Activated CD4-positive, alpha-beta T cell treated with anti-CD3 and anti-CD28 coated beads for 4 hours (primary cell): ENCODE measurements around the gene MOB4.
"Not testable (repeated sequence)": the region's sequence is repeated elsewhere in the genome, so short reads cannot be mapped to it uniquely, and the experiment has no call there.

ENCODE experiments used
- DNase-seq, 2 donors: peaks; one replicate each; pipeline ENCODE4 v3.0.0-alpha.2; 2020

MOB4 gene

DNA sequence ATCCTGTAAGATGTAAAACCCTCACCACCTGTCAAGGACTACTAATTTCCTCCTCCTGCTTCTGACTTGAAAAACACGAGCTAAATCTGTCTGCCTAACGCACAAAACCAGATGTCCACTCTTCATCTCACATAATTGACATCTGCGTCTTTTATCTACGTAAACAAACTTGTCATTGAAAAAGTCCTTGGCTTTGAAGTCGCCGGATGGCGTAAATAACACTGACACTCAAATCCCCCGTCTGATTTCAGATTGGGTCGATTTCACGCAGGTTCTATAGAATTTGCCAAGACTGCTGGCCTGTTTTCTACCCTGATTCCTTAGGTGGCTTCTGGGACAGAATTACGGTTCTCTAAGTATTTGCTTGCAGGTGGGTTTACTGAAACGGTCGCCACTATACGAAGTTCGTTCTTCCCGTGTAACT, 539 bp upstream of the MOB4 start:
- DNase-seq: no peak

DNA sequence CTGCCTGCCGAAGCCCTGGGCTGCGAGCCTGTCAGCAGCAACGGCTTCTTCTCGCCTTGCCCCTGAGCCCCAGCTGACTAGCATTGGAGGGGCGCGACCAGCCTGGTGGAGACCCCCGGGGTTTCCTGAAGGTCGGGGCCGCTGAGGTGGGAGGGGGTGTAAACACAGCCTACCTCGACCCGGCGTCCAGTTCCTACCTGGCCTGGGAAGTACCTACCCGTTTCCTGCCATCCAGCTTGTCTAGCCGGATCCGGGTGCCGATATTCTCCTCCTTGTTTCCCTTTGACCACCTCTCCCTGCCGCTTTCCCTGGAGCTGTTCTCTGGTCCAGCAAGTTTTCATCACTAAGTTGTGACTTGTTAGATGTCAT, 511 bp downstream of the MOB4 start:
- no peak for DNase-seq

DNA sequence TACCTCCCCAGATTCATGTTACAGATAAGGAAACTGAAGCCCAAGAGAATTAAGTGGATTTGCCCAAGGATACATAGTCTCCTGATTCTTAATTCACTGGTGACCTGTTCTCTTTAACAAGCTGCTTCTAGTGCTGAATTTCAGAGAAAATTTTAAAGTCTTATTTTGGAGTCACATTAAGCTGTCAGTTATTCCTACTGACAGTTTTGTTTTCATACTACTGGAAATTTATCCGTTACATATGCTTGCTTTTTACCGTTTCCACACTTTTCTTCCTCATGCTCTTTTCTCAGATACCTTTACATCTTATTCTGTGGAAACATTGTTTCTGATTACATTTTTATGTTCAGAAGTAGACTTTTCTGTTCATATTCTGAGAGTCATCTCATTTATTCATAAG, 1.3 kb downstream of the MOB4 start:
- no peak for DNase-seq

DNA sequence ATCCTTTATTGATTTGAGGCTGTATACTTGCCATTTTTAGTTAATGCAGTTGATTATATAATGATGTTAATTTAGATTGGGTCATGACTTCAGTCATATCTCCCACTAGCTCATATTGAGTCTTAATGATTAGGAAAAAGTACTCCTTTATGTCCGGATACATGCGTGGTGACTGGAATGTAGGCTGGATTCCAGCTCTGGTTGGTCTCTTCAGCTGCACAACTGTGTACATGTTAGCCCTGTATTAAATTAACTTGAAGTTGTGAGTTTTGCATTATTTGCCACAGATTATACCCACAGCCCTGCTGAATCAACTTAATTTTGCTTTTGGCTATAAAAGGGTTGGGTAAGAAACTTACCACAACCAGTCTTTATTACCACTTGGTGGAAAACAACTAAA, 22.5 kb downstream of the MOB4 start:
- DNase-seq: no peak

DNA sequence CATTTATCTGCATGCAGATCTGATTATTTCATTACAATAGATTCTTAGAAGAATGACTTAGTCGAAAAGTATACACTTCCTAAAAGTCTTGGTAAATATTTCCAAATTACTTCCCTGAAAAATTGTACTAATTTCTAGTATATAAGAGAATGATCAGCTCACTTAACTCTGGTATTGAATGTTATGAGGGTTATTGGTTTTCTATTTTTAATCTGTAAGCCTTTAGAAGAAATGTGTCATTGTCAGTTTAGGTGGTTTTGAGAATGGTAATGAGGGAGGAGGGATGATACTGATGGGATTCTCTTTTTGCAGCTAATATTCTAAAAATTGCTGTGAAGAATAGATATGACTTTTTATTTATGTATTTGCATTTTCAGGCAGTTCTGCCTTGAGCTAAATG, 23.9 kb downstream of the MOB4 start:
- DNase-seq: no peak

DNA sequence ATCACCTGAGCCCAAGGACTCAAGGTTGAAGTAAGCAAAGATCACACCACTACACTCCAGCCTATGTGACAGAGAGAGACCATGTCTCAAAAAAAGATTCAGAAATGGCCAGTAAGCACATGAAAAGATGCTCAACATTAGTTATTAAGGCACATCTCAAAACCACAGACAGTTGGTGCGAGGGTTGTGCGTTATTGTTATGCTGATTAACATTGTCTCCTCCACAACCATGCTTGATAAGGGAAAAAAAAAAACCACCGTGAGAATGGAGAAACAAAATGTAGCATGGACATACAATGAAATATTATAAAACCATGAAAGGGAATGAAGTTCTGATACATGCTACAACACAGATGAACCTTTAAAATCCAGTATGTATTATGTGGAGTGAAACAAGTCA, 27.3 kb downstream of the MOB4 start:
- no peak for DNase-seq

DNA sequence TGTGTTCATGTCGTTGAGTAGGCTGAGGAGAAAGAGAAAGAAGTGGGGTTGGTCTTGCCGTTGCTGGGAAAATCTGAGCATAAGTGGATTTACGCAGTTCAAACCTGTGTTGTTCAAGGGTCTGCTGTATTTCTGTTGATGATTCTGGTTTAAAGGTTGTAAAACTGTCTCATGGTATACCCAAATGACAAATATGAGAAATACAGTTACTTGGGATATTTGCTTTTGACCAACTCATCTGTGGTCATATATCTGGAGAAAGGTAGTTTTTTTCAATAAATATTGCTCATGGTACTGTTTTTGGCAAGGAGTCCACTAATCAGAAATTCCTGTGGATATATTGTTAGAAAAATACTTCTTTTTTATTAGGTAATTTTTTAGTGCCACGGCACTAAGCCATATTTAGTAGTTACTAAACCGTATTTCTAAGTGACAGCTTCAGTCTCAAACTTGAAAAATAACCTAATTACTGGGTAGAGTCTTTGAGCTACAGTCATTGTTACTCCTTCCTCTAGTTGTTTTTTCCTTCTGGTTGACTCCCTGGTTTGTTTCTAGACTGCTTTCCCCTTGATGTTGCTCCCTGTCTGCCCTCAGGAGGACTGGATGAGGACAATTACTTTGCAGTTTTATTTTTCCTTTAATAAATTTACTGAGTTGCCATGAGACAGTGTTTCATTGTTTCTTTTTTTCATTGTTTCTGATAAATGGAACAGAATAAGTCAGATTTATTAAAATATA, 31.5 kb downstream of the MOB4 start:
- no peak for DNase-seq

DNA sequence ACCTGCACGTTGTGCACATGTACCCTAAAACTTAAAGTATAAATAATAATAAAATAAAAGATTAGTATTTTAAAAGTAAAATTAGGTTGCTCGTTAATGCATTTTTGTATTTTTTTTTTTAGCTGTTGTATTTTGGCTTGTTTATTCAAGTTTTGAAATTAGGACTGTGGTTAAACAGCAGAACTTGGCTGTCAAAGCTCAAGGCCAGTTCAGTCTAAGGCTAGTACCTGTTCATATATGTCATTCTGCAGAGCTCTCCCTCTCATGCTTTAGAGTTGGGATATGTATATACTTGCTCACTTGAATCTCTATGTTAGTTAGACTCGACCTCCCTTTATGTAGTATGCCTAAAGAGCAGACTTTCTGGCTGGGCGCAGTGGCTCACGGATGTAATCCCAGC, 32.7 kb downstream of the MOB4 start:
- DNase-seq: no peak

DNA sequence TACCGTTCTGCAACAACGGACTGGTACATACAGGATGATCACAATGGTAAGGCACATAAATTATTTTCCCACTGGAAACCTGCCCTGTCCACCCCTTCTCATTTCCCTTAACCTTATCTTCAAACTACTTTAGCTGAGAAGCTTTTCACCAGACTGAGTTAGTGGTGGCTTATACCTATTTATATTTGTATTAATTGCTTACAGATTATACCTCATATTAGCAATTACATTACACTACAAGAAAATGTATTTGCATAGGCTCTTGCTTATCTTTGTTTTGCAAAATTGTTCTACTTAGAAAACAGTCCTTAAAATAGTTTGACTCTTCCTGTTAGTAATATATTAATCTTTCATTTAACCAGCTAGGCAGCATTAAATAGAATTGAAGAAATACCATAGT, 35.4 kb downstream of the MOB4 start:
- not testable (repeated sequence) for DNase-seq

DNA sequence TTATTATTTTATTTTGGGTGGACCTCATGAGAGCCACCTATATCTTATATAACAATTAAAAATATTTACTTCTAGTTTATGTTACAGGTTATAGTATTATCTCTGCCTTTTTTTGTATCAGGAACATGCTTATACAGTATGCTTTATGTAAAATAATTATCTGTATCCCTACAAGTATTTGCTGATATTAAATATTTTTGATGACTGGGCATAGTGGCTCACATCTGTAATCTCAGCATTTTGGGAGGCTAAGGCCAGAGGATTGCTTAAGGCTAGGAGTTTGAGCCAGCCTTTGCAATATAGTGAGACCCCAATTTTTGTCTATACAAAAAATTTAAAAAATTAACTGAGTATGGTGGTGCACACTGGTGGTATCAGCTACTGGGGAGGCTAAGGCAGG, 39.6 kb downstream of the MOB4 start:
- no peak for DNase-seq

DNA sequence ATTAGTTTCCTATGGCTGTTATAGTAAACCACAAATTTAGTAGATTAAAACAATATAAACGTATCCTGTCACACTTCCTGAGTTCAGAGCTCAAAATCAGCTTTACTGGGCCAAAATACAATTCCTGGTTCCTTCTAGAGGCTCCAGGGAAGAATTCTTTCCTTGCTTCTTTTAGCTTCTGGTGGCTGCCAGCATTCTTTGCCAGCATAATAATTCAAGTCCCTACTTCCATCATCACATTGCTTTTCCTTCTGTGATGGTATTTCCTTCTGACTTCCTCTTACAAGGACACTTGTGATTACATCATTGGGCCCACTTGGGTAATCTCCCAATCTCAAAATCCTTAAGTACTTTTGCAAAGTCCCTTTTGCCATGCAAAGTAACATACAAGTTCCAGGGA, 40.6 kb downstream of the MOB4 start:
- DNase-seq: no peak

DNA sequence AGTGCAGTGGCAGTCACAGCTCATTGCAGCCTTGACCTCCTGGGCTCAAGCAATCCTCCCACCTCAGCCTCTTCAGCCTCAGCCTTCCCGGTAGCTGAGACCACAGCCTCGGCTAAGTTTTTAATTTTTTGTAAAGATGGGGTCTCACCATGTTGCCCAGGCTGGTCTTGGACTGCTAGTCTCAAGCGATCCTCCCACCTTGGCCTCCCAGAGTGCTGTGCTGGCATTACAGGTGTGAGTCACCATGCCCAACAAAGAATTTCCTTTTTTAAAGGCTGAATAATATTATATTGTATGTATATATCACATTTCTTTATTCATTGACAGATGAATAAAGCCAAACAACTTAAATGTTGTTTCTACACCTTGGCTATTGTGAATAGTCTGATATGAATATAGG, 42.5 kb downstream of the MOB4 start:
- no peak for DNase-seq

DNA sequence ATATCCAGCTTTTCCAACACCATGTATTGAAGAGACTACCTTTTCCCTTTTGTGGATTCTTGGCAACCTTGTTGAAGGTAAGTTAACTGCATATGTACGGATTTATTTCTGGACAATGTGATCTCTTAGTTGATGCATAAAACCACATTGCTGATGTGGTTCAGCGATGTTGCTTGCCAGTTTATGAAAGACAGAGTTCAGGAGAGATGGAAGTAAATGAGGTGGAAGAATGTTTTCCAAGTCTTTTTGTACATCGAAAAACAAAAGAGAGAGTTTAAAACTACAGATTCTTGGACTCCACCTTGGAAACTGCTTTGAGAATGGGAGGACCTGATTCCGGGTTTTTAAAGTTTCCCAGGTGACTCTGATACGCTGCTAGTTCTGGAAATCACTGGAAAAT, 43.8 kb downstream of the MOB4 start:
- no peak for DNase-seq

DNA sequence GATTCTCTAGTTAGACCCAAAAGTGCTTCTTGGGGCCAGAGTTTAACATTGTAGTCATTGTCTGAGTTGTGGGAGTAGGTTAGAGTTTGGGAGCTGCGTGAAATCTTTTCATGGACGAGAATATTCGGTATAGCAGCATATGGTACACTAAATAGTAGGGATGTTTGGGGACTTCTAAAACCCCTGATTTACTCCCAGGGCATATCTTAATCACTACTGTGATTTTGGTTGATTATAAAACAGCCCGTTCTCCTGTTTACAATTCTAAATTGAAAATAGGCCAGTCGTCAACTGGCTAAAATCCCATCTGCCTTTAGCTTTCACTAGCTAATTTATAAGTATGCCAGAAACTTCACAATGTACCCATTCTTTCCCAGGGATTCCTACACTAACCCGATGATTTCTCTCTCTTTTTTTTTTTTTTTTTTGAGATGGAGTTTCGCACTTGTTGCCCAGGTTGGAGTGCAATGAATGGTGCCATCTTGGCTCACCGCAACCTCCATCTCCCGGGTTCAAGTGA, 44.3 kb downstream of the MOB4 start:
- no peak for DNase-seq

DNA sequence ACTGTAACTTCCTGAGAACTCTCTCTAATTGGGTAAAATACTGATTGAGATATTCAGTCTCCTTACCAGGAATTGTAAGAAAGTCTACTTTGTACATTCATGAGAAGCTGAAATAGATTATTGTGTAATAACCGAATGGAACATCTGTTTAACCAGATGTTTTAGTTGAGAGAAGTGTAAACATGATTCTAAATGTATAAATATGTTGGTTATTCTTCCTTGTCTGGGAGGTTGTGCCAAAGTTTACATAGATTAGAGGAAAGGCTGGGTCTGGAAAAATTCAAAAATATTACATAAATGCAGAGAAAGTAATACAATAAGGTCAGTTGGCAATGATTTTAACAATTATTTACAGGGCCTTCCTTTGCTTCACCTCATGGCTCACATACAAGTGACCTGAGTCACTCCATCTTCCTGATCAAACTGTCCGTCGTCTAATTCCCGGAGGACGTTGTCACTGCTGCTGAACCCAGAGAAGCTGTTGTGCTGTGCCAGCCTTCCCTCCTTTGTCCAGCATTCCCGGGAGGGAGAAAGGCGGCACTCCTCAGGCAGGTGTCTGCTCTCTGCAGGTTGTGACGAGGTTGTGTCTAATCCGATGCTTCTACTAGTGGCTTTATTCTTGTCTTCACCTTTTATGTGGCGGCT, 55.9 kb downstream of the MOB4 start:
- no peak for DNase-seq

DNA sequence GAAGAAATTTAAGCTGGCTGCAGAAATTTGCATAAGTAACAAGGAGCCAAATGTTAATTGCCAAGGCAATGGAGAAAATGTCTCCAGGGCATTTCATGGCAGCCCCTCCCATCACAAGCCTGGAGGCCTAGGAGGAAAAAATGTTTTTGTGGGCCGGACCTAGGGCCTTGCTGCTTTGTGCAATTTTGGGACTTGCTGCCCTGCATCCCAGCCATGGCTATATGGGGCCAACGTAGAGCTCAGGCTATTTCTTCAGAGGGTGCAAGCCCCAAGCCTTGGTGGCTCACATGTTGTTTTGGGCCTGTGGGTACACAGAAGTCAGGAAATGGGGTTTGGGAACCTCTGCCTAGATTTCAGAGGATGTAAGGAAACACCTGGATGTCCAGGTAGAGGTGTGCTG, 57.7 kb downstream of the MOB4 start:
- DNase-seq: no peak

DNA sequence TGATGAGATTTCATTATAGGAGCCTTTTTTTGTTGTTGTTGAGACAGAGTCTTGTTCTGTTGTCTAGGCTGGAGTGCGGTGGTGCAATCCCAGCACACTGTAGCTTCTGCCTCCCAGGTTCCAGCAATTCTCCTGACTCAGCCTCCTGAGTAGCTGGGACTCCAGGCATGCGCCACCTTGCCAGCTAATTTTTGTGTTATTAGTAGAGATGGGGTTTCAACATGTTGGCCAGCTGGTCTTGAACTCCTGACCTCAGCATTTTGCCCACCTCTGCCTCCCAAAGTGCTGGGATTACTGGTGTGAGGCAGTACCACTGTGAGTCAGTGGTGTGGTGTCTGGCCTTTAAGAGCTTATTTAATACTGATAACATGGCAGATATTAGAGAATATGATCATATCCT, 60.1 kb downstream of the MOB4 start:
- no peak for DNase-seq

DNA sequence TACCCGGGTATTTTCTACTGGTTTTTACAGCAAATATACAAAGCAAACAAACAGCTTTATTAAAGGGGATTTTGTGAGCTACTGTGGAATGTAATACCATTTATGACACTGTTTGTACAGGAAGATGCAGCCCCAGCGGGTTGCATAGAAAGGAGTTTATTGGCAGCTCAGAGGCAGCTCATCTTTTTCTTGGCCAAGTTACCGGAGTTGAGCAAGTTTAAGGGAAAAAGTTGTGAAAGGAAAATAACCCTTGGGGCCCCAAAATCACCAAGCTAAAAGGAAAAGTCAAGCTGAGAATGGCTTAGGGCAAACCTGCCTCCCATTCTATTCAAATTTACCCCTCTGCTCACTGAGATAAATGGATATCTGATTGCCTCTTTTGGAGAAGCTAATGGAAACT, 60.8 kb downstream of the MOB4 start:
- no peak for DNase-seq

DNA sequence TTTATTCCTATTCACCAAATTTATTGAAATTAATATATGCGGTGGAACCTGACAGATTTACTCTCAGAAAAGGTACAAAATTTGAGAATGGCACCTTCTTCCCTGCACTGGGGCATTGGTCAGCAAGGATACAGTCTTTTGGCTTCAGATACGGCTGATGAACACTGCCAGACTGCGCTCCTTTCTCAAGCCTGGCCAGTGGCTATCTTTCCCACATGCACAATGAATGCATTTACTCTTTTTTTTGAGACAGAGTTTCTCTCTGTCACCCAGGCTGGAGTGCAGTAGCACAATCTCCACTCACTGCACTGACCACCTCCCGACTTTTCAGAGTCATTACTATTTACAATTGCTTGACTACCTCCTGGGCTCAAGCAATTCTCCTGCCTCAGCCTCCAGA, 61.6 kb downstream of the MOB4 start:
- DNase-seq: no peak

DNA sequence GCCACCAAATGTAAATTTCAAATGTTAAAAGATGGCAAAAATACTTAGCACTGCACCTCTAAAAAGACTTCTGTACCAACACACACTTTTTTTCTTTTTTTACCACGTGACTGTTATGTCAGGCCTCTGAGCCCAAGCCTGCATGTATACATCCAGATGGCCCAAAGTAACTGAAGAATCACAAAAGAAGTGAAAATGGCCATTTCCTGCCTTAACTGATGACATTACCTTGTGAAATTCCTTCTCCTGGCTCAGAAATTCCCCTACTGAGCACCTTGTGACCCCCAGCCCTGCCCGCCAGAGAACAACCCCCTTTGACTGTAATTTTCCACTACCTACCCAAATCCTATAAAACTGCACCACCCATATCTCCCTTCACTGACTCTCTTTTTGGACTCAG, 62.4 kb downstream of the MOB4 start:
- DNase-seq: not testable (repeated sequence)

DNA sequence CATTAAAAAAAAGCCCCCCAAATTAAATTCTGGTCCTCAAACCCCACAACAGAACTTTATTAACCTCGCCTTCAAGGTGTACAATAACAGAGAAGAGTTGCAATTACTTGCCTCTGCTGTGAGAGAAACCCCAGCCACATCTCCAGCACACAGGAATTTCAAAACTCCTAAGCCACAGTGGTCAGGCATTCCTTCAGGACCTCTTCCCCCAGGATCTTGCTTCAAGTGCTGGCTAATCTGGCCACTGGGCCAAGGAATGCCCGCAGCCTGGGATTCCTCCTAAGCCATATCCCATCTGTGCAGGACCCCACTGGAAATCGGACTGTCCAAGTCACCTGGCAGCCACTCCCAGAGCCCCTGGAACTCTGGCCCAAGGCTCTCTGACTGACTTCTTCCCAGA, 64.3 kb downstream of the MOB4 start:
- DNase-seq: not testable (repeated sequence)

DNA sequence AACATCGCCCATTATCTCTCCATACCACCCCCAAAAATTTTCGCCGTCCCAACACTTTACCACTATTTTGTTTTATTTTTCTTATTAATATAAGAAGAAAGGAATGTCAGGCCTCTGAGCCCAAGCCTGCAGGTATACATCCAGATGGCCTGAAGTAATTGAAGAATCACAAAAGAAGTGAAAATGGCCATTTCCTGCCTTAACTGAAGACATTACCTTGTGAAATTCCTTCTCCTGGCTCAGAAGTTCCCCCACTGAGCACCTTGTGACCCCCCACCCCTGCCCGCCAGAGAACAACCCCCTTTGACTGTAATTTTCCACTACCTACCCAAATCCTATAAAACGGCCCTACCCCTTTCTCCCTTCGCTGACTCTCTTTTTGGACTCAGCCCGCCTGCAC, 71.4 kb downstream of the MOB4 start:
- not testable (repeated sequence) for DNase-seq

DNA sequence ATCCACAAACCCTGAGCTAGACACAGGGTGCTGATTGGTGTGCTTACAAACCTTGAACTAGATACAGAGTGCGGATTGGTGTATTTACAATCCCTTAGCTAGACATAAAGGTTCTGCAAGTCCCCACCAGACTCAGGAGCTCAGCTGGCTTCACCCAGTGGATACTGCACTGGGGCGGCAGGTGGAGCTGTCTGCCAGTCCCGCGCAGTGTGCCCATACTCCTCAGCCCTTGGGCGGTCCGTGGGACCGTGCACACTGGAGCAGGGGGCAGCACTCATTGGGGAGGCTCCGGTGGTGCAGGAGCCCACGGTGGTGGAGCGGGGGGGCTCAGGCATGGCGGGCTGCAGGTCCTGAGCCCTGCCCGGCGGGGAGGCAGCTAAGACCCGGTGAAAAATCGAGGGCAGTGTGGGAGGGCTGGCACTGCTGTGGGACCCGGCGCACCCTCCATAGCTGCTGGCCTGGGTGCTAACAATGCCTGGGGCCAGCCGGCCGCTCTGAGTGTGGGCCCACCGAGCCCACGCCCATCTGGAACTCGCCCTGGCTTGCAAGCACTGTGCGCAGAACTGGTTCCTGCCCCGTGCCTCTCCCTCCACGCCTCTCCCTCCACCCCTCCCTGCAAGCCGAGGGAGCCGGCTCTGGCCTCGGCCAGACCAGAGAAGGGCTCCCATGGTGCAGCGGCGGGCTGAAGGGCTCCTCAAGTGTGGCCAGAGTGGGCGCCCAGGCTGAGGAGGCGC, 75.6 kb downstream of the MOB4 start:
- DNase-seq: no peak

DNA sequence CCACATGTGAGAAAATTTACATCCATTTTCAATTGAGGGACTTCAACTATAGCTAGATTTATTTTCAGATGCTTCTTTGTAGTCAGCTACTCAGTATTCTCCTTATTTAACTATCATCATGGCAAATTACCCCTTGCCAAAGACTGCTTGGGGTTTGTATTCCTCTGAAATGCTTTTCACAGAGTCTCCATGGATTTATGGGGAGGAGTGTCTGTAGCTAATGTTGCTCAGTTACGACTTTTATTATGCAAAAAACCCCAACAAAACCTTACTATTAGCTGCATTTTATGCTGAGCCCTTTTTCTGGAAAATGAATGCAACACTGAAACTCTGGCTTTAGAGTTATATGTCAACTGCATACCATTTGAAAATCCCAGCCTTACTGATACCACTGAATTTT, 80.9 kb downstream of the MOB4 start:
- no peak for DNase-seq
